GM12873 (cell line): ENCODE measurements around the gene PADI3.
A peak's percentile ranks its signal among the peaks of the same experiment; 100 is the strongest.

Source experiments
- TF ChIP-seq, protein P1 (sequence below): IDR thresholded peaks from 2 replicates; pipeline ENCODE4 v1.5.1; 2012; ENCODE audit warnings: low read depth, mild to moderate bottlenecking, moderate library complexity, low read length, control low read depth; ENCODE audit not compliant: insufficient read depth; ENCODE audit errors: missing control alignments

PADI3 gene

DNA sequence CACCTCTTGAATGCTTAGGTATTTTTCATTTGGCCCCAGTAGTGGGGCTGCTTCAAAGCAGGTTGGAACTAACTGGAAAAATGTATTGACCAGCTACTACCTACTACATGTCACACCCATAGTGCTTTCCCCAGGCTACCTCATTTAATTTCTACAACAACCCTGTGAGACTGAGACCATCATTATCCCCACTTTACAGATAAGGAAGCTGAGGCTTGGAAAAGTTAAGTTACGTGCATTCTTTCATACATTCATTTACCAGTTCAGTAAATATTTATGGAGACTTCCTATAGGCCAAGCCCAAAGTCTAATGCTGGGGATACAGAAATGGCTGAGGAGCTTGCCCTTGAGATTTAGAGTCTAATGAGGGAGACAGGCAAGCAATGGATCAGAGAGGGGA lies 14.5 kb upstream of the PADI3 start:
- TF ChIP-seq, protein P1, sequence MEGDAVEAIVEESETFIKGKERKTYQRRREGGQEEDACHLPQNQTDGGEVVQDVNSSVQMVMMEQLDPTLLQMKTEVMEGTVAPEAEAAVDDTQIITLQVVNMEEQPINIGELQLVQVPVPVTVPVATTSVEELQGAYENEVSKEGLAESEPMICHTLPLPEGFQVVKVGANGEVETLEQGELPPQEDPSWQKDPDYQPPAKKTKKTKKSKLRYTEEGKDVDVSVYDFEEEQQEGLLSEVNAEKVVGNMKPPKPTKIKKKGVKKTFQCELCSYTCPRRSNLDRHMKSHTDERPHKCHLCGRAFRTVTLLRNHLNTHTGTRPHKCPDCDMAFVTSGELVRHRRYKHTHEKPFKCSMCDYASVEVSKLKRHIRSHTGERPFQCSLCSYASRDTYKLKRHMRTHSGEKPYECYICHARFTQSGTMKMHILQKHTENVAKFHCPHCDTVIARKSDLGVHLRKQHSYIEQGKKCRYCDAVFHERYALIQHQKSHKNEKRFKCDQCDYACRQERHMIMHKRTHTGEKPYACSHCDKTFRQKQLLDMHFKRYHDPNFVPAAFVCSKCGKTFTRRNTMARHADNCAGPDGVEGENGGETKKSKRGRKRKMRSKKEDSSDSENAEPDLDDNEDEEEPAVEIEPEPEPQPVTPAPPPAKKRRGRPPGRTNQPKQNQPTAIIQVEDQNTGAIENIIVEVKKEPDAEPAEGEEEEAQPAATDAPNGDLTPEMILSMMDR: no peak

- TF ChIP-seq, protein P1: no peak
Measured at GRCh38 chr1:17235135-17235885, 13.6 kb upstream of the PADI3 start.

DNA sequence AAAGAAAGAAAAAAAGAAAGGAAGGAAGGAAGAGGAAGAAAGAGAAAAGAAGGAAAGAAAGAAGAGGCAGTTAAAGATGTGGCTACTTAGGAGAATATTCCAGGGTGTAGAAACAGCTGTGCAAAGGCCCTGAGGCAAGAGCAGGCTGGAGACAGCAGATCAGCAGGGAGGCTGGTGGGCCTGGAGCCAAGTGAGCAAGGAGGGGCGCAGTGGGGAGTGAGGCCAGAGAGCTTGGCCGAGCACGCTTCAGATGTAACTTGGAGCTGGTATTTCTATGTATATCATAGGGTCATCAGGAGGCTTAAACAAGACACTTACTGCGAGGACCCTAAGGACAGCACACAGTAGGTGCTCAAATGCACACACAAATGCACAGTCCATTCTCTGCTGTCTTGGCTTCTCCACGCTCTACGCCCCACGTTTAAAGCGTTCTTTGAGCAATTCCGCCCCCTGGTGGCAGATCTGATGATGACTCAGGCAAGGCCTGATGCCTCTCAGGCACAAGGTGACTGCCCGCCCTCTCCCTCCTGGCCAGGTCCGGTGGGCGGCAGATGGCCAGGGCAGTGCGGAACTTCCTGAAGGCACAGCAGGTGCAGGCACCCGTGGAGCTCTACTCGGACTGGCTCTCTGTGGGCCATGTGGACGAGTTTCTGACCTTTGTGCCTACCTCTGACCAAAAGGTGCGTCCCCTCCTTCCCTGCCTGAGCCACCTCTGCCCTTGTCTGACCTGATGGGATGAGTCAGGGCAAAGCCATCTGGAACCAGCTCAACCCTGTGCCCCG lies 11.9 kb upstream of the PADI3 start:
- TF ChIP-seq, protein P1: peak; percentile 89

DNA sequence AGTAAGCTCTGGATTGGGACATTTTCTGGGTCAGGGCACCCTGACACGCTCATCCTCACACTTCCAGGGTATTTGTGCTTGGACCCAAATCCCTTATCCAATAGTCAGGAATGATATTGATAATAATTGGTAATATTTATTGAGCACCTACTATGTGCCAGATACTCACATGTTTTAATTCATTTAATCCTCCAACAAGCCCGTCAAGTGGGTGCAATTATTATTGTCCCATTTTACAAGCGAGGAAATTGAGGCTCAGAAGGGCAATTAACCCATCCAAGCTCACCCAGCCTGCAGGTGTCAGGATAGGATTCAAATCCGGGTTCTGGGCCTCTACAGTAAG lies 11.4 kb upstream of the PADI3 start:
- TF ChIP-seq, protein P1: no peak

- TF ChIP-seq, protein P1: no peak
Measured at GRCh38 chr1:17239420-17239819, 9.5 kb upstream of the PADI3 start.

DNA sequence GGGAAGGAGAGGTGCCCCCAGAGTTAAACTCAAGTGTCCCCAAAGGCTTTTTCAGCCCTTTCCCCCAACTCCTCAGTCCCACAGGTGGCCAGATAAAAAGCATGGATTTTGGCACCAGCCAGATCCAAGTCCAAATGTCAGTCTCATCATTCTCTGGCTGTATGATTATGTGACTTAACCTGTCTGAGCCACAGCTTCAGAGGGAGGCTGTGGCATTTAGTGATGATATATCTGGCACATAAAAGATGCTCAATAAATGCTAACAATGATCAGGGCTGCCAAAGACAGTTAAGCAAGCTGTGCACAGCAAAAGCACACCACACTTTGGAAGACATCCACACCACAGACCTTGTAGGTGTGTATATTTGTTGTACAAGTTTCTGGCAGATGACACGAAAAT lies 5.6 kb upstream of the PADI3 start:
- TF ChIP-seq, protein P1: no peak
